Measurements from ENCODE around the gene ARL4D.
"Not testable (repeated sequence)": the region's sequence is repeated elsewhere in the genome, so short reads cannot be mapped to it uniquely, and the experiment has no call there.

Gene ARL4D

DNA sequence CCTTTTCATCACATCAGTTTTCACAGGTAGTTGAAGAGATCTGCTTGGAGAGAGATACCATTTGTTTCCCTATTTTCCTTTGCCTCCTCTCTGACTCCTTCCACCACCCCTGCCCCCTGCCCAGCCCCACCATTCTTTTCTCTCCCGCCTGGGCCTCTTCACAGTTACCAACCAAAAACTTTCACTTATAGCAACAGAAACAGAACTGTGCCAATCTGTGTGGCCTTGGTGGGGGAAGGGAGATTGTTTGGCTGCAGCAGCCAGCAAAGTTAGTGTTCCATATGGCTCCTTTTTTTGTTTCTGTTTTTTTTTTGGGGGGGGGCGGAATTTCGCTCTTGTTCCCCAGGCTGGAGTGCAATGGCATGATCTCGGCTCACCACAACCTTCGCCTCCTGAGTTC is 17.2 kb upstream of the ARL4D start:
- ATAC-seq (no peak), DNase-seq (no peak)
- Mint-ChIP-seq H3K27me3 (no peaks in the 10 kb centered on the region), H3K4me3 (no peak overlapping the region), H3K27ac (no peak overlapping the region), H3K4me1 (peaks cover 10% of the 10 kb centered on the region), H3K9me3 (peaks cover 9 to 22% of the 10 kb centered on the region in 2 donors)

GRCh38 chr17:43382776-43383175 is 16.0 kb upstream of the ARL4D start:
- ATAC-seq (no peak), DNase-seq (no peak)
- Mint-ChIP-seq H3K27ac (no peak overlapping the region), H3K4me3 (no peak overlapping the region), H3K9me3 (peaks cover 9 to 22% of the 10 kb centered on the region in 2 donors), H3K27me3 (no peaks in the 10 kb centered on the region), H3K4me1 (peaks cover 20% of the 10 kb centered on the region)

GRCh38 chr17:43383372-43383771 is 15.4 kb upstream of the ARL4D start:
- H3K9me3 Mint-ChIP-seq = peaks cover 9 to 22% of the 10 kb centered on the region in 2 donors
- H3K27ac Mint-ChIP-seq = peak overlapping the region in 1 of 2 donors; percentile 36
- no peak overlapping the region for H3K4me3 Mint-ChIP-seq
- DNase-seq (no peak), ATAC-seq (no peak)
- H3K4me1 Mint-ChIP-seq = peaks cover 20% of the 10 kb centered on the region
- no peaks in the 10 kb centered on the region for H3K27me3 Mint-ChIP-seq

- ATAC-seq = no peak
- Mint-ChIP-seq H3K4me3 (no peak overlapping the region), H3K27me3 (no peaks in the 10 kb centered on the region), H3K27ac (peak overlapping the region in 1 of 2 donors; percentile 36), H3K4me1 (peaks cover 20% of the 10 kb centered on the region), H3K9me3 (peaks cover 9 to 22% of the 10 kb centered on the region in 2 donors)
- no peak for DNase-seq
Measured at GRCh38 chr17:43383826-43384475, 14.8 kb upstream of the ARL4D start.

DNA sequence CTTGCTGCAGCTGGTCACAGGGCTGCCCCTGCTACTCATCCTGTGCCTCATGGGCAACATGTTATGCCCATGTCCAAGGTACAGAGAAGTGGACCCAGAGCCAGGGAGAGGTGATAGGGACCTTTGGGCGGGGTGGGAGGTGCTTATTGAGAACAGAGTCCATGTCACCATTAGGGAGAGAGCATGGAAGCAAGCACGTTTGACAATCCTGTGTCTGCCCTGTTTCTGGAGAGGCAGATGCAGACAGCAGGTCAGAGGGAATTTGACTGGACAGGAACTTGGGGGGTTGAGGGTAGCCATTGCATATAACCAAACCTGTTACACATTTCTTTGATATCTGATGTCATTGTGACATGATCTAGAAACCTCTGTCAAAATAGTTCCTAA is 14.3 kb upstream of the ARL4D start:
- no peak overlapping the region for H3K4me3 Mint-ChIP-seq
- H3K27ac Mint-ChIP-seq = no peak overlapping the region
- peaks cover 9 to 22% of the 10 kb centered on the region in 2 donors for H3K9me3 Mint-ChIP-seq
- ATAC-seq (no peak), DNase-seq (no peak)
- no peaks in the 10 kb centered on the region for H3K27me3 Mint-ChIP-seq
- peaks cover 21% of the 10 kb centered on the region for H3K4me1 Mint-ChIP-seq

- Mint-ChIP-seq H3K27ac (no peak overlapping the region), H3K4me3 (no peak overlapping the region), H3K27me3 (no peaks in the 10 kb centered on the region), H3K9me3 (peaks cover 2 to 16% of the 10 kb centered on the region in 2 donors), H3K4me1 (peaks cover 28% of the 10 kb centered on the region)
- ATAC-seq (no peak), DNase-seq (no peak)
Measured at GRCh38 chr17:43385046-43385831, 13.6 kb upstream of the ARL4D start.

- H3K4me3 Mint-ChIP-seq = peak overlapping the region; percentile 88 to 95
Measured at GRCh38 chr17:43388359-43389045, 10.3 kb upstream of the ARL4D start.

DNA sequence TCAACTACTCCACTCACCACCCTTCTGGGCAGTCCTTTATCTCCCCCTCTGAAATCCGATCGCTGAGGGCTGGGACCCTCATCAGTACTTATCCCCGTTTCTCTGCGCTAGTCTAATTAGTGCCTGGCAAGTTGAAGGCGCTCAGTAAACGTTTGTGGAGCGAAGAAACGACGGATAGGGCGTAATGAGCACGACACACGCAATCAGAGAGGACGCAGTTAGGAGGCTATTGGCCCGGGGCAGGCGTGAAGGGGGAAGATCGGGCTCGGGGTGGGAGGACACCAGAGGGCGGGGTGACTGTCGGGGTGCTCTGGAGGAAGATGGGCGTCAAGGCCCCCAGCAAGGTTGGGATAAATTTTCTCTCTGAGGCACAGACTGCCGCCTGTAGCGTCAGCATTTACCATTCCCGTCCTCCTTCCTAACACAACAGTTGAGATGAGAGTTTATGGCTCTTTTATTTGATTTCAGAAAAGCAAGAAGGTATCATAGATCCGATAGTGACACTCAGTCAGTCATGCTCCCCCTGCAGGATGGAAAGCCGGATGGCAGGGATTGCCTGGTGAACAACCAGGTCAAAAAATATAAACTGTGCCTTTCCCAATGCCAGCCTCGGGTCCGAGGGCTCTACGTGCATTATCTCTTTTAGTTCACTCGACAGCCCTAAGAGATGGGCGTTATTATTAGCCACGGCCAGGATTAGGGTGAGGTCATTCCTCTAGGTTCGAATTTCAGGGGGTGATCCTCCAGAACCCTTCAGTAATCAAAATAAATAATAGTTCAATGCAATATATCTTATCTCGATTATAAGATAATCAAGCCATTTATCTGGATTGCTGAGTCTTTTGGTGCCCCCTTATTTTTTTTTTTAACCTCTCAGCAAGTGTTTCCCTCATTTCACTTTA is 9.5 kb upstream of the ARL4D start:
- peak; percentile 91 for ATAC-seq
- no peaks in the 10 kb centered on the region for H3K9me3 Mint-ChIP-seq
- H3K27ac Mint-ChIP-seq = peak overlapping the region; percentile 98 to 99
- peaks cover 35% of the 10 kb centered on the region for H3K4me1 Mint-ChIP-seq
- peak; percentile 86 to 87 for DNase-seq
- peak overlapping the region; percentile 88 to 95 for H3K4me3 Mint-ChIP-seq
- no peaks in the 10 kb centered on the region for H3K27me3 Mint-ChIP-seq

More at GRCh38 chr17:43388359-43389045, 10.3 kb upstream of the ARL4D start:
- ATAC-seq (peak; percentile 85), DNase-seq (peak; percentile 94 to 95)
- peak overlapping the region; percentile 98 to 99 for H3K27ac Mint-ChIP-seq
- H3K9me3 Mint-ChIP-seq = no peaks in the 10 kb centered on the region
- H3K27me3 Mint-ChIP-seq = no peaks in the 10 kb centered on the region
- peaks cover 29% of the 10 kb centered on the region for H3K4me1 Mint-ChIP-seq

DNA sequence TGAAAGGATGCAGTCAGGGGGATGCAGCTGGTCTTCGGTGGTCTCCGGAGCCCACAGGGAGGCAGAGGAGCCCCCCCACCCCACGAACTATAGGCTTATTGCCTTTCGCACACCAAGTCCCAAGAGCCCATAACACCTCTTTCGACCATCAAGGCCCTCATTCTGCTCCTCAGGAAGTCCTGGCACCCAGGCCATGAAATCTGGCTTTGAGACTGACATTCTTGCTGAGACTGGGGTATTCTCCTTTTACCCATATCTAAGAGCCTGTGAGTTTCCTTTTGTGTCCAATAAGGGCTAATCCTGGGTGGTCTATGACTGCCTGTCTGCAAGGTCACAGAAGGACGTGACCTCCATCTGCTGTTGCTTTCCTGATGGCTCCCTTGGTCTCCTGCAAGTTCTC is 6.4 kb upstream of the ARL4D start:
- no peak for DNase-seq
- H3K4me3 Mint-ChIP-seq = no peak overlapping the region
- peaks cover 19% of the 10 kb centered on the region for H3K4me1 Mint-ChIP-seq
- peak overlapping the region in 1 of 2 donors; percentile 43 for H3K27ac Mint-ChIP-seq
- no peaks in the 10 kb centered on the region for H3K9me3 Mint-ChIP-seq
- no peak for ATAC-seq
- H3K27me3 Mint-ChIP-seq = no peaks in the 10 kb centered on the region

DNA sequence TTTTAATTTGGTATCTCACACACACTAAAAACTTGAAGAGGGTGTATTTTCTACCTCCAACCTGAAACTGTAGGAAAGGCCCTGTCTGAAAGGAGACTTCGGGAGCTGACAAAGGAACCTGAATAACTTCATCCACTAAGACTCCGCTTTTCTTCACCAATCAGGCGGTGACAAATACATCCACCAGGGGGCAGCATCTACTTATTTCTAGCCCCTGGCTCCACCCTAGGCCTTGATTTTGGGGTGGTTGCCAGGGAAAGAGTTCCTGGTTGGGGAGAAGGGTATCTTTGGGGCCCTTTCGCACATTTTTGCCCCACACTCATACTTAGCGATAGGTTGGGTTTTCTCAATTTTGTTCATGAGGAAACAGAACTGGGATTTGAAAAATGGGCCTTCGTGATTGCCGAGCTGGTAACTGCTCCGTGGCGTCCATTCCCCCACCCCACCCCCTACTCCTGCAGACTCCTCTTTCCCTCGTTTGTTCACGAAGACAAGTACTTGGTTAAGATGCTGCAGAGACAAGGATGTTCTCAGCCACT is 4.8 kb upstream of the ARL4D start:
- Mint-ChIP-seq H3K9me3 (no peaks in the 10 kb centered on the region), H3K4me3 (no peak overlapping the region), H3K27me3 (no peaks in the 10 kb centered on the region), H3K27ac (no peak overlapping the region), H3K4me1 (peaks cover 26% of the 10 kb centered on the region)
- ATAC-seq (peak; percentile 68), DNase-seq (peak; percentile 86 to 88)

- not testable (repeated sequence) for ATAC-seq, H3K27ac Mint-ChIP-seq, DNase-seq, H3K9me3 Mint-ChIP-seq, H3K27me3 Mint-ChIP-seq
- H3K4me3 Mint-ChIP-seq = peak overlapping the region in 1 of 2 donors; percentile 21
- peaks cover 29% of the 10 kb centered on the region for H3K4me1 Mint-ChIP-seq
Measured at GRCh38 chr17:43394696-43395095, 4.1 kb upstream of the ARL4D start.

DNA sequence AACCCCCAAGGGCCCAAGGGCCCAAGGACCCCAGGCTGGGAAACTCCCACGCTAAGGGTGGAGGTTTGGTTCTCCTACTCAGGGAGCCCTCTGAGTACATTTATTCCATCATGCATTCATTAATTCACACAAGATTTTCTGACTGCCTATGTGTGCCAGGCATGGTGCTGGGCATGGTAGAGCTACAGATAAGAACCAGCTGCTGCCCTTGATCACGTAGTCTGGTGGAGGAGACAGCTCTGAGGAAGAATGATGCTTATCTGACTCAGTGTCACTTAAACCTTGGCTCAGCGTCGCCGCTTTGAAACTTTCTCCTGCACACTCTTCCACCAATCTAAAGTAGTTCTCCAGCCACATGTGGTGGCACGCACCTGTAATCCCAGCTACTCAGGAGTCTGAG is 3.6 kb upstream of the ARL4D start:
- DNase-seq (no peak), ATAC-seq (no peak)
- Mint-ChIP-seq H3K27ac (no peak overlapping the region), H3K4me1 (peaks cover 29% of the 10 kb centered on the region), H3K27me3 (no peaks in the 10 kb centered on the region), H3K9me3 (no peaks in the 10 kb centered on the region), H3K4me3 (peak overlapping the region in 1 of 2 donors; percentile 21)

DNA sequence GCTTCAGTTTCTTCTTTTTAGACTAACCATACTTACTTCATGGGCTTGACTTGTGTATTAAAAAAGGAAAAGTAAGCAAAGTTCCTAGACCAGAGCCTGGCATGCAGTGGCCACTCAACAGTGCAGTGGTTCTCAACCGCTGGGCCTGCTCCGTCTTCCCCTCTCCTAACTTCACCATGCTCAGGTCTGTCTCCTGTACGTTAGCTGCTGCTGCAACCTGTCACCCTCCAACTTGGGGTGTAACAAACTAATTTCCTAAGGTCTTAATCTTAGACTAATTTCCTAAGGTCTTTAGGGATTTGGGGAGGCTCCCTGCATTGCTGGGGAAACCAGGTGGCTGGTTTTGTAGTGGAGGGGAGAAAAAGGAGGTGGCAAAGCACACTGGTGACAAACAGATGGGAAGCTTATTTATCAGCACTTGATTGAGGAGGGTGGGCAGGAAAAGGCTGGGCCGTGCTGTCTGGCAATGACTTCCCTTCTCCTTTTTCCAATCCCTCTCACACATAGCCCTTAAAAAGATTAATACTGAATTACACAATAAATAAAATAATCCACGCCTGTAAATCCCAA is 2.2 kb upstream of the ARL4D start:
- no peak for DNase-seq
- ATAC-seq = no peak
- Mint-ChIP-seq H3K4me3 (no peak overlapping the region), H3K27me3 (no peaks in the 10 kb centered on the region), H3K4me1 (peaks cover 38% of the 10 kb centered on the region), H3K9me3 (no peaks in the 10 kb centered on the region), H3K27ac (no peak overlapping the region)

DNA sequence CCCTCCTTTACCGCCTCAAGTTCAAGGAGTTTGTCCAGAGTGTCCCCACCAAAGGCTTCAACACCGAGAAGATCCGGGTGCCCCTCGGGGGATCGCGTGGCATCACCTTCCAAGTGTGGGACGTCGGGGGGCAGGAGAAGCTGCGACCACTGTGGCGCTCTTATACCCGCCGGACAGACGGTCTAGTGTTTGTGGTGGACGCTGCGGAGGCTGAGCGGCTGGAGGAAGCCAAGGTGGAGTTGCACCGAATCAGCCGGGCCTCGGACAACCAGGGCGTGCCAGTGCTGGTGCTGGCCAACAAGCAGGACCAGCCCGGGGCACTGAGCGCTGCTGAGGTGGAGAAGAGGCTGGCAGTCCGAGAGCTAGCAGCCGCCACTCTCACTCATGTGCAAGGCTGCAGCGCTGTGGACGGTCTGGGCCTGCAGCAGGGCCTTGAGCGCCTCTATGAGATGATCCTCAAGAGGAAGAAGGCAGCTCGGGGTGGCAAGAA is 1.1 kb downstream of the ARL4D start:
- Mint-ChIP-seq H3K27ac (peak overlapping the region in 1 of 2 donors; percentile 43), H3K9me3 (no peaks in the 10 kb centered on the region), H3K27me3 (no peaks in the 10 kb centered on the region), H3K4me3 (peak overlapping the region; percentile 92 to 97), H3K4me1 (peaks cover 32% of the 10 kb centered on the region)
- ATAC-seq (no peak), DNase-seq (no peak)
